Measurements from ENCODE around the gene RND3.

Gene RND3

GRCh38 chr2:150494234-150494945 is 6.9 kb upstream of the RND3 start:
- in situ Hi-C loops (cut with MboI; ENCODE audit: low sequenced_read_pairs): no loop called here

DNA sequence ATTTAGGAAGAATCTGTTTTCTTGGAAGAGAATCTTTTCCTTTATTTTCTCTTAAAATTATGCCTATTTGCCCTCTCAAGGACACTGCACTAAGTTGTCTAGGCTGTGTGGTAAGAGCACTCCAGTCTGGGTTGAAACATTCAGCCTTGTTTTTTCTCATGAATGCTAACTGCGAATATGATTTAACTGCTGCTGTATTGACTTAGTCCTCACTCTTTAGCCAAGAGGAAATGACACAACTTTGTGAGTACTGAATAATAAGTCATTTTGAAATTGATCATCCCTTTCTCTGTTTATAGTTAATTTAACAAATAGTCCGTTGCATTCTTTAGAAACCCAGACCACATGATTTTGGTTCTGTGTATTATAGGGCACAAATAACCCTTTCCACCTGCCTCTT is 4.5 kb upstream of the RND3 start:
- in situ Hi-C loops (cut with MboI; ENCODE audit: low sequenced_read_pairs): no loop called here

DNA sequence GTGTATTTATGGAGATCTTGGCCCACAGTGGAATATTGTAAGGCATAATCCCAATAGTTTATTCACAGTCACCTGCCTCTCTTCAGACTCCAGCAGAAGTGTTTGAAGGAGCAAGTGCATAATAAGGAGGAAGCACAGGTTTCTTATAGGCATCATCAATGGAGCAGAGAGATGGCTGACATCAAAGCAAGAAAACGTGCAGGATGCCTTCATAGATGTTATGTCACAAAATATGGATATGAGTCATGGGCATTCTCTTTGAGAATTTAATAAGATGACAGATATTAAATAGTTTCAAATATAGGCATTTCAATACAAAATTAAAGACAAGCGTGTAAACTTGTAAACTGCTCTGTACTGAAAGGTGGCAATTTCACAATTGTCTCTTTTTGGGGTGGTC is 4.0 kb upstream of the RND3 start:
- in situ Hi-C loops (cut with MboI; ENCODE audit: low sequenced_read_pairs): no loop called here

- in situ Hi-C loops (cut with MboI; ENCODE audit: low sequenced_read_pairs): no loop called here
Measured at GRCh38 chr2:150490466-150490865, 3.0 kb upstream of the RND3 start.

GRCh38 chr2:150486539-150487484 is 655 bp downstream of the RND3 start:
- in situ Hi-C loops (cut with MboI; ENCODE audit: low sequenced_read_pairs): no loop called here

DNA sequence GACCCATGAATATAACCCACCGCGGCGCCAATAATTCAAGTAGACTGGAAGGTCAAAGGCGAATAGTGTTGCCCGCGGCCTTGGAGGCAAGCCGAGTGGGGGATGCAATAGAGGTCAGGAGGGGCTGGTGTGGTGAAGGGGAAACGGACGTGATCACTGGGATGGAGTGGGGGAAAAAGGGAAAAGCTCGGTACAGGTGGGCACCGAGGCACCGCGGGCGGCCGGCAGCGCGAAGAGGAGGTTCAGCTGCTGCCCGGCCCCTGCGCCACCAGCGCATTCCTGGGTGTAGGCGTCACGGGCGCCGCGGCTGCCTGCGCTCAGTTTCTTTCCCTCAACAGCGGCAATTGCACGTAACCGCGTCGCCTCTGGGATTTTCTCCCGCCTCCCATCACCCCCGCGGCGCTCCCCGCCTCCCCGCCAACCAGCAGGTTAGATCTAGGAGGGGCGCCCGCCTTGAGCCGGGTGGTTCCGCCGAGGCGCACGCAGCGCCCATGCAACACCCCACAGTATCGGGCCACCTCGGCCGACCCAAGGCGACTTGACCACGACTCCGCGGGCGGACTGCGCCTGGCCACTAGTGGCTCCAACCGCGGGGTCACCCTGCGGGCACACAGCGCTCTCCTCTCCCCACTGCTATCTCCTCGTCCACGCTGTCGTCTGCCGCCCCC is 1.5 kb downstream of the RND3 start:
- in situ Hi-C loops (cut with MboI; ENCODE audit: low sequenced_read_pairs): no loop called here

DNA sequence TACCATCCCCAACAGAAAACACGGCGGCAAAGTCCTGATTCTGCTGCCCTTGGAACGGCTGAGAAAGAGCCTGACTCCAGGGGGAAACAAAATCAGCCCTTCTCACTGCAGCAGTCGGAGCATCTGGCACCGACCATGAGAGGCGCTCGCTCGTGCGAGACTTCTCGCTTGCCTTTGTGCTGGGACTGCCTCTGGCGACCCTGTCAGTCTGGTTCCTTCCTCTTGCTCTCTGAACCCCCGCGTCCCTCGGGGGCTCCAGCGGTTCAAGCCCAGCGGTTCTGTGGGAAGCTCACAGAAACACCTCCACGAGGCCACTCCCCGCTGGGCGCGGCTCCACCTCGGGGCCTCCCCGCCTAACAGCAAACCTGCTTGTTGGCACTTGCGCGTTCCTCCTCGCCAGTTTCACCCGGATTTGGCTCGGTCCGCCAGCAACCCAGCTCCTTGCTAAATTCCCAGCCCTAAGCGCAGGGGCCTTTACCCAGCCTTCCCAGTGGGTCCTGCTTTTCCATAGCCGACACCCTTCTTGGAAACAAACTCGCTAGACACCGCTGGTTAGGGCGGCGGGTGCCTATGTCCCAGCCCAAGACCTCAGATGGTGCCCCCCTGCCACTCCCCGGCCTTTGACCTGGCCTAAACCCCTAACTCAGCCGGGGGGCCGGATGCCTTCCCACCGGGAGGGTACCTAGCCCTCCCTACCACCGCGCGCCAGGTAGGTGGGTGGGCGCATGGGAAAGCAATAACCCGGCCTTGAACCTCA is 2.2 kb downstream of the RND3 start:
- in situ Hi-C loops (cut with MboI; ENCODE audit: low sequenced_read_pairs): no loop called here

GRCh38 chr2:150484461-150485021 is 2.9 kb downstream of the RND3 start:
- in situ Hi-C loops (cut with MboI; ENCODE audit: low sequenced_read_pairs): no loop called here

GRCh38 chr2:150484006-150484405 is 3.5 kb downstream of the RND3 start:
- in situ Hi-C loops (cut with MboI; ENCODE audit: low sequenced_read_pairs): no loop called here

DNA sequence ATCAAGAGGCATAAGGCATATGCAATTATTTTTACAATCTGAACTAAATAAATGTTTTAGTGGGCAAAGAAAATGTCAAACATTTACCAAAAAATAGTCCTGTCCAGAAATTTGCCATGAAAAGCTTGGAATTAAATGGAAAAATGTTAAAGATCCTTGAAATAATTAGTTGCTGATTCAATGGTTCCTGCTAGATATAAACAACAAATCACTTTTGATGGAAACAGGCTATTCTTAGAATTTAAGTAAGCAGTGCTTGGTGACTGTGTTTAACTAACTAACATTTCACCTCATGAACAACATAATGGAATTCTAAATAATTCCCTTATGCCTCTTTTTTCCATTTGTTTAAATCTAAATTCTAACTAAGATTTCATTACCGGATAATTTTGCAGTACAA is 3.9 kb downstream of the RND3 start:
- in situ Hi-C loops (cut with MboI; ENCODE audit: low sequenced_read_pairs): no loop called here

GRCh38 chr2:150482667-150483400 is 4.6 kb downstream of the RND3 start:
- in situ Hi-C loops (cut with MboI; ENCODE audit: low sequenced_read_pairs): no loop called here

- in situ Hi-C loops (cut with MboI; ENCODE audit: low sequenced_read_pairs): no loop called here
Measured at GRCh38 chr2:150482111-150482510, 5.4 kb downstream of the RND3 start.

GRCh38 chr2:150480971-150481830 is 6.3 kb downstream of the RND3 start:
- in situ Hi-C loops (cut with MboI; ENCODE audit: low sequenced_read_pairs): no loop called here

- in situ Hi-C loops (cut with MboI; ENCODE audit: low sequenced_read_pairs): no loop called here
Measured at GRCh38 chr2:150480241-150480640, 7.2 kb downstream of the RND3 start.

DNA sequence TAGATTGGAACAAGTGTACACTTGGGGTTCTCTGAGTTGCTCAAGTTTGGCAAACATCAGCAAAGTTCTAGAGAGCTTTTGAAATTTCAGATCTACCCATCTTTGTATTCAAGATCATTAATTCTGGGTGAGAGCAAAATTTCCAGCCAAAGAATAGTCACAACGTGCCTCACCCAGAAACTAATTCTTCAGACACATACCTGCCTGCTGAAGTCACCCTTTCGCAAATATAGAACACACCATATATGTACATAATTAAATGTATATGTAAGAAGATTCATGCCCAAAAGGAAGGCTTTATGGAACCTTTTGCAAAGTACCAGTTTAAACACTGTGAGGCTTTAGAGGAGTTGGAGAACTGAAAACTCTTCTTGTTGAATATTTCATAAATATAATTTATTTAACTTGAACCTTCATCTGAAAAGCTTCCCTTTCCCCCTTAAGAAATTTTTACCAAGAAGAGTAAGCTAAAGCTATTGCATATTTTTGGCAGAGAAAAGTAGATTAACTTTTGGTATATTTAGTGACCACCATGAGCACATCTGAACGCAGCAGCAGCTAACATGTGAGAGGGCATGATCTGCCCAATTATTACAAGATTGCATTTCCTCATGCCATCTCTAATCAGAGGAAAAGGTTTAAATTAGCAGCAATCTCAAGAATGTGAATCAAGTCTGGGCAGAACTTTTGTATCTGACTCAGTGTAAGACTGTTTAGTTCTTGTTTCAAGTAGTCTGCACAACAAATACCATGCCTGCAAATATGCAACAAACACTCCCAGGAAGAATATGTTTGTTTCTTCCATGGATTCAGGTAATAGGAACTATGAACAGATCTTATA is 8.2 kb downstream of the RND3 start:
- in situ Hi-C loops (cut with MboI; ENCODE audit: low sequenced_read_pairs): no loop called here

DNA sequence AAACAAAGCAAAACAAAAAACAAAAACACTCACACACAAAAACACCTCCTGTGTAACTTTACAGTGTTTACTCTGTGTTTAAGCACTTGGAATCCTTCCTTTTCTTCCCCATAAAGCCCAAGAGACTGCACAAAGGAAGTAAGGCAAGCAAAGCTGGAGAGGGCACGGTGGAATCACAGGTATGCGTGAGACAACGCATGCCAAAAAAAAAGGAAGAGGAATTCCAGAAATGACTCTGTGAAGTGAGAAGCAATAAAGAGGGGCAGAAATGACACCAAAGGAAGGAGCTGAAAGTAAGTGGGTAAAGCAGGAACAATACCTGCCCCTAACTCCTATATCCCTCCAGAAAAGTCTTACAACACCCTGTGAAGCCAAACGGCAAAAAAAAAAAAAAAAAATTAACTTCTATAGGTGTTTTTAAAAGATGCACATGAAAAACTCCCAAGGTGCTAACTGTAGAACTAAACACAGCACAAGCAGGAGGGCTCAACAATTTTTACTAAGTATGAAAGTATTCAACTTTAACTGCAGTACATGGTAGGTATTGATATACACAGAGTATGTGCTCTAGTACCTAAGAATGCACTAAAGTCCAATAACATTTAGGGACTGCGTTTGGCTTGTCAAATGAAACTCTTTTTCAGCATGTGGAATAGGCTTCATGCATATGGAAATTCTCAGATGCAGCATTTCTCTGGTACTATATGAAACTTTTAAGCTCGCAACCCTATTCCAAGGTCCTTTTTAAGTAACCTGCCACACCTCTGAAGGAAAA is 9.1 kb downstream of the RND3 start:
- in situ Hi-C loops (cut with MboI; ENCODE audit: low sequenced_read_pairs): no loop called here

GRCh38 chr2:150477347-150477746 is 10.1 kb downstream of the RND3 start:
- in situ Hi-C loops (cut with MboI; ENCODE audit: low sequenced_read_pairs): no loop called here
